Medulla oblongata (tissue), 1 donor: ENCODE data around the gene ENTPD6.
A peak's percentile ranks its signal among the peaks of the same experiment; 100 is the strongest.
"Not testable (repeated sequence)": the region's sequence is repeated elsewhere in the genome, so short reads cannot be mapped to it uniquely, and the experiment has no call there.

Experiments used
- DNase-seq: peaks from one replicate; pipeline ENCODE4 v3.0.0-alpha.2; 2015; ENCODE audit errors: extremely low spot score

Gene ENTPD6

DNA sequence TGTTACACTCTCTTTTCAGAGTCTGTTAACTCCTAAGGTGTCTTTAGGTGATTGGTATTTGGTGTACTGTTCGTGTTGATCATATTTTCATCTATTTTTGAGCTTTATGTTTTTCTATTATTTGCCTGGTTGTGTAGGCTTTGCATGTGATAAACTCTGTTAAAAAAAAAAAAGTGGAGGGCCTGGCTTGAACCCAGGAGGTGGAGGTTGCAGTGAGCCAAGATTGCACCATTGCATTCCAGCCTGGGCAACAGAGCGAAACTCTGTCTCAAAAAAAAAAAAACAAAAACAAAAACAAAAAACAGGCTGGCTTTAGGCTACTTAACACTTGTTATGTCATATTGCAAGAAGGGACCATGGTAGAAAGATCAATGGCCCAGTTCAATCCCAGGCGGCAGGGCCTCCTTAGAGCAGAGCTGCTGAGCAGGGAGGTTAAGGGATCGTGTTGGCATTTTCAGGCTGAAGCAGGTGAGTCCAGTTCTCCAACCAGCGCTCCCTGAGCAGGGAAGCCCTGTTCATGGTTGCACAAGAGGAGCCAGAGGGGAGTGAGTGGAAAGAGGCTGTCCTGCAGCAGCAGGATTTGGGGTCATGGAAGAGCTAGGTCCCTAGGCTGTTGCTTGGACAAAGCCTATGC lies 60.8 kb downstream of the ENTPD6 start:
- DNase-seq, result no peak

DNA sequence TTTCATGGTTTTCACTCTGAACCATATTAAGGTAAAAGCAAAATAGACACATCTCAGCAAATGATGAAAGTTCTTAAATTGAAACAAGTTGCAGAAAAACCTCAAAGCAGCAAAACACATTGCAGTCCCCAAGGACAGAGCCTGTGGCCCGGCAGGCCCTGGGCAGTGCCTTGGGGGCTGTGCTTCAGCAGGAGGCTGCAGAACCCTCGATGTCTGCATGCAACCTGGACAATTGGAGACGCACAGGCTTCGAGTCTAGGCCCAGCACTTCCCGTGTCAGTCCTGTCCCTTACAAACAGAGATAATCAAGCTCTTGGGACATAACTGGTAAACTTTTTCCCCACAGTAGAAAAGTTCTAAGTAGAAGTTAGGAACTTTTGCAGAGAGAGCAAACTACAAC lies 61.6 kb downstream of the ENTPD6 start:
- no peak for DNase-seq

- no peak for DNase-seq
These were observed 62.4 kb downstream of the ENTPD6 start for GRCh38 chr20:25257756-25258475.

DNA sequence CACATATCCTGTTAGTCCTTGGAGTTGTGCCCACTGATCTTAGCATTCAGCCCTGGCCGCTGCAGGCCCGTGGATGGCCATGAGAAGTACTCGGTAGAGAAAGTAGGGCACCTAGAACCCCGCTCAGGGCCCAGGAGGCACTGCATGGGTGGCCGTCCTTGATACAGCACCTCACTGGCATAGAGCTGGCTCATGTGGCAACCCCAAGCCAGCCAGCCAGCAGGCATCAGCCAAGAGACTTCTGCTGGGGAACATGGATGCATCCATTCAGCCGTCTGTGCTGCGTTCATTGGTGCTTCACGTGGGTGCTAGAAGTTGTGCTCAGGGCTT lies 62.9 kb downstream of the ENTPD6 start:
- no peak for DNase-seq

DNA sequence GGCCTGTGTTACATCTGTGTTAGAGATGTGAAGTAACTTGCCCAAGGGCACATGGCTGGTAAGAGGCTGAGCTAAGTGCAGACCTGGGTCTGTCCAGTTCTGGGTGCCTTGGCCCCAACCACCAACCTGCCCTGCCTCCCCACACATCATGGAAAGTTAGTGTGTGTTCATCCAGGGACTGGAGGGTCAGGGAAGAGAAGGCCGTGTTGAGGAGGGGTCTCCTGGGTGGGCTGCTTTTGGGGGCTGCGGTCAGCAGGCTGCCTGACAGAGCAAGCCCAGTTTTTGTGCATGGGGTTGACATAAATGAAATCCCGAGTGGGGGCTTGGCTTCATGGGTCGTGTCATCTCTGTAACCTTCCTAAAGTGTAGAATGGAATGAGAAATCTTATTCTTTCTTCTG lies 63.3 kb downstream of the ENTPD6 start:
- no peak for DNase-seq

GRCh38 chr20:25259358-25259757 lies 63.8 kb downstream of the ENTPD6 start:
- DNase-seq, result no peak

- no peak for DNase-seq
These were observed 64.3 kb downstream of the ENTPD6 start for GRCh38 chr20:25259788-25260254.

DNA sequence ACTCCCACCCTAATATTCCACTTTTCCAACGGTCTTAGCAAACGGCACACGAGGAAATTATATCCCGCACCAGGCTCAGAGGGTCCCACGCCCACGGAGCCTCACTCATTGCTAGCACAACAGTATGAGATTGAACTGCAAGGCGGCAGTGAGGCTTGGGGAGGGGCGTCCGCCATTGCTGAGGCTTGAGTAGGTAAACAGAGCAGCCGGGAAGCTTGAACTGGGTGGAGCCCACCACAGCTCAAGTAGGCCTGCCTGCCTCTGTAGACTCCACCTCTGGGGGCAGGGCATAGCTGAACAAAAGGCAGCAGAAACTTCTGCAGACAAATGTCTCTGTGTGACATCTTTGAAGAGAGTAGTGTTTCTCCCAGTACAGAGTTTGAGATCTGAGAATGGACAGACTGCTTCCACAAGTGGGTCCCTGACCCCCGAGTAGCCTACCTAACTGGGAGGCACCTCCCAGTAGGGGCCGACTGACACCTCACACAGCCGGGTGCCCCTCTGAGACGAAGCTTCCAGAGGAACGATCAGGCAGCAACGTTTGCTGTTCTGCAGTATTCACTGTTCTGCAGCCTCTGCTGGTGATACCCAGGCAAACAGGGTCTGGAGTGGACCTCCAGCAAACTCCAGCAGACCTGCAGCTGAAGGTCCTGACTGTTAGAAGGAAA lies 65.4 kb downstream of the ENTPD6 start:
- DNase-seq, result not testable (repeated sequence)

DNA sequence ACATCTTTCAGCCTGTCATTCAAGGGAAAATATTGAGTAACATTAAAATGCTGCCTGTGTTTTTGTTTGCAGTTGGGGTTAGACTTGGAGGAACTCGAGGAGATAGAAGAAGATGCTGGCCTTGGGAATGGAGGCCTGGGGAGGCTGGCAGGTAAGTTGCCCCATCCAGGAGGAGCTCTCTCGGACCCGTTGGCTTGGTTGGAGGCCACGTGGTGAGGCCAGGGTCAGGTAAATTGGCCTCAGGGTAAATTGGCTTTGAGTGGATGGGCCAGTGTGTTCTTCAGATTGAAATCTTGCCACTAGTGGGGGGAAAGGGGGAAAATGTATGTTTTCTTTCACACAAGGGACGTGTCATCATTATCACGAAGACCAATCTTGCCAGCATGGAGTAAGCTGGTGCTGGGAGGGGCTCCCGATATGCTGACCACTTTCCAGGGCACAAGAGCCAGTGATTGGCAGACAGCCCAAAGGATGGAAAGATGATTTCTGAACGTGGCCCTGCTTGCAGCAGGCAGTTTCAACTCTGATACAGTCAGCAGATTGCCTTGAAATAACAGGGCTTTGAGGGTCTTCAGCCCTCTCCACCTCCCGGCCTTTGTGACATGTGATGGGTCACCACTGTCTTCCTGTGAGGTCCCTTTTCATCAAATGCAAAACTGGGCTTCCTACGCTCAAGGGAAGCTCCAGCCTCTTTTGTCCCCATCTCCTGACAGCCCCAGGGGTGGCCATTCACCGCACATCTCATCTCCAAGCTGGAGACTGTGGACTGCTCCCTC lies 73.7 kb downstream of the ENTPD6 start:
- no peak for DNase-seq

GRCh38 chr20:25269833-25270170 lies 74.3 kb downstream of the ENTPD6 start:
- no peak for DNase-seq

DNA sequence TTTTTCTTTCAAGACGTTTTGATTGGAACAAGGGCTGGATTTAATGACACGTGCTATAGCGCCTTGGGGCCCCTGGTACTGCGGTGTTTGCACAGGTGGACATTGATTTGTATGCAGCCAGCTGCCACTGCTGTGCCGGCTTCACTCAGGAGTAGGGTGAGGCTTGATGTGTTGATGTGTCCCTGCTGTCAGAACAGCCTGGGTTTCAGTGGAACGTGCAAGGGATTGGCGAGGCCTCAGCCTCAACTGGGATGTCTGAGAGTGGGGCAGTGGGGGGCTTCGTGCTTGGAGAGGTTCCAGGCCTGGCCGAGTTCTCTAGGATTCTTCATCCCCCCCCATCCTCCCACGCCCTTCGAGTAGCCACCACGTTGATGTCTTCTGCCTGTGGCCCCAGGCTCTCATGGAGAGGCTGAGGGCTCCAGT lies 75.3 kb downstream of the ENTPD6 start:
- no peak for DNase-seq

- DNase-seq, result no peak
These were observed 76.1 kb downstream of the ENTPD6 start for GRCh38 chr20:25271486-25272222.

DNA sequence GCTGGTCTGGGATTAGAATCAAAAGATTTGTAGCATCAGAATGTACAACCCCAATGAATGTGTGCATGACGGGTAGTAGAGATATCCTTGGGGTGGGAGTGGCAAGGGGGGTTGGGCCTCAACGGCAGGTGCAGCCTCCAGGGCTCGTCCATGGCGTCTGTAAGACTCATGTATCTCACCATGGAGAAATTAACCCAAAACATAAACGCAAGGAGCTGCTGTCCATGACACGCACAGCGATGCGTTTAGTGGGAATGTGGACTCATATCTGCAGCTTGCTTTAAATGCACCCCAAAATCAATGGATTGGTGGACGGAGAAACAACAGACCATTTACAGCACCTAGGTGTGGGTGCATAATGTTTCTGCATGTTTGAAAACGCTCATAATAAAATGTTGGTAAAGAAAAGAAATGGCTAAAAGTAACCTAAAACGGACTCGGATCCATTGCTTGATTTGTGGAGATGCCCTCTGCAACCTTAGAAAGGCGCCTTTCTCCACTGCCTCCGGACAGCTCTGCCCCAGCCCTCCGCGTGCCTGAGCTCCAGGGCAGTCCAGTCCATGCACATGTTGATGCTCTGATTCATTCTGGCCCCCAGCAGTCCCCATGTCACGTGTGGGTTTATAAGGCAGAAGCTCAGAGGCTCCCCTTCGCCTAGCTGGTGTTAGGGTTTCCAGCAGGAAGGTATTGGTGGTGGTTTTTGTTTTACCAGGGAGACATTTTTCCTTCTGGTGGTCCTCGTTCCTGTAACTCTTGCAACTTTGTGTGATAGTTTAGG lies 76.9 kb downstream of the ENTPD6 start:
- peak; percentile 42 for DNase-seq

GRCh38 chr20:25273046-25273445 lies 77.5 kb downstream of the ENTPD6 start:
- peak; percentile 64 for DNase-seq

DNA sequence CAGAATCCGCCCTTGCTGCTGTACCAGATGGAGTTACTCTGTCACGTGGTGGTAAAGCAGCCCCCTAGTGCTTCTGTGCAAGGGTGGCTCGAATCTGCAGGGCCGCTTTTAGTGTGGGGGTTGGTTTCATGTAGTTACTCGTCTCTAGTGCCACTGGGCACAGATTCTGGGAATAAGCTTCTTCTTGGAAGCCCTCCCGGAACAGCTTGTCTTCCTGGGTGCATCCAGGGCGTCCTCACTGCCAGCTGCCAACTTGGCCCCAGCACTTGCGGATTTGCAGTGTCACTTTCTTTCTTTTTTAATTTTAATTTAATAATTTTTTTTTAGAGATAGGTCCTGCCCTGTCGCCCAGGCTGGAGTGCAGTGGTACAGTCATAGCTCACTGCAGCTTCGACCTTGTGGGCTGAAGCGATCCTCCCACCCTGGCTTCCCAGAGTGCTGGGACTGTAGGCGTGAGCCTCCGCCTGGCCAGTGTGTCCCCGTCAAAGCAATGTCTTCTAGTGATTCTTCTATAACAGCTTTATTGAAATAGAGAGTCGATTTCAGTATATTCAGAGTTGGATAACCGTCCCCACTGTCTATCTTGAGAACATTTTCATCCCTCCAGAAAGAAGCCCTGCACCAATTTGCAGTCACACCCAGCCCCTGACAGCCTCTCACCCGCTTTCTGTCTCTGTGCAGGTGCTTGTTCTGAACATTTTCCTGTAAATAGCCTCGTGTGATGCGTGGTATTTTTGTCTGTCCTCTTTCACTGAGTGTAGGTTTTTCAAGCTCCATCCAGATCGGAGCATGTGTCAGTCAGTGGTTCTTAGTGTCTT lies 78.2 kb downstream of the ENTPD6 start:
- DNase-seq, result peak; percentile 68

GRCh38 chr20:25274481-25274880 lies 79.0 kb downstream of the ENTPD6 start:
- no peak for DNase-seq

GRCh38 chr20:25274891-25275812 lies 79.6 kb downstream of the ENTPD6 start:
- peak; percentile 35 for DNase-seq

GRCh38 chr20:25275813-25276532 lies 80.5 kb downstream of the ENTPD6 start:
- no peak for DNase-seq
